Measurements from ENCODE around the gene SAMD11. TPM values are rescaled to one million over a fixed set of nuclear protein-coding genes. Genes with fewer than 3 reads are reported as not detected.
"Not testable (repeated sequence)": the region's sequence is repeated elsewhere in the genome, so short reads cannot be mapped to it uniquely, and the experiment has no call there.

SAMD11 gene
- polyA plus RNA-seq, 3 donors = 67.8 to 90.6 (median 89.8) TPM

DNA sequence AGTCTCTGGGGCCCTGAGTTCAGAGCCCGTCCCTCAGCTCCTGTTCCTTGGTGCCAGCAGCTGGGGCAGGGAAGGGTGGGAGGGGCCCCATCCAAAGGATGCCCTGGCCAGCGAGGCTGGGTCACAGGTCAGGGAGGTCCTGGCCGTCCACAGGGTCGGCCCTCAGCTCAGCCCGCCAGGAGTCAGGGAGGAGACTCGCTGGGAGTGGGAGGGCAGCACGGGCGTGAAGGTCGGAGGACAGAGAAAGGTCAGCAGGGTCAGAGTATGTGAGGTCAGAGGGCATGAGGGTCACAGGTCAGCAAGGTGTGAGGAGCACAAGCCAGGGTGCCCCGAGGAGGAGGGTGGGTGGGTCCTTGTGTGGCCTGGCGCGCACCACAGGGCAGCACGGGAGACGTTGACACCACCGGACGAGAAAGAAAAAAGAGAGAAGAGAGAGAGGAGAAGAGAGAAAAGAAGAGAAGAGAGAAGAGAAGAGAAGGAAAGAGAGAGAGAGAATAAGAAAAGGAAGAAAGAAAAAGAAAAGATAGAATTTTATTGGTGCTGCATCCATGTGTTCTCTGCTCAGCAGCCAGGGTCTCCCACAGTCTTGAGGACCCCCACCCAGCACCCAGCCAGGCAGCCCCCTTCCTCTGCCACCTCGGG is 51.1 kb downstream of the SAMD11 start:
- no peak for DNase-seq

GRCh38 chr1:975365-975764 is 51.6 kb downstream of the SAMD11 start:
- no peak for DNase-seq

DNA sequence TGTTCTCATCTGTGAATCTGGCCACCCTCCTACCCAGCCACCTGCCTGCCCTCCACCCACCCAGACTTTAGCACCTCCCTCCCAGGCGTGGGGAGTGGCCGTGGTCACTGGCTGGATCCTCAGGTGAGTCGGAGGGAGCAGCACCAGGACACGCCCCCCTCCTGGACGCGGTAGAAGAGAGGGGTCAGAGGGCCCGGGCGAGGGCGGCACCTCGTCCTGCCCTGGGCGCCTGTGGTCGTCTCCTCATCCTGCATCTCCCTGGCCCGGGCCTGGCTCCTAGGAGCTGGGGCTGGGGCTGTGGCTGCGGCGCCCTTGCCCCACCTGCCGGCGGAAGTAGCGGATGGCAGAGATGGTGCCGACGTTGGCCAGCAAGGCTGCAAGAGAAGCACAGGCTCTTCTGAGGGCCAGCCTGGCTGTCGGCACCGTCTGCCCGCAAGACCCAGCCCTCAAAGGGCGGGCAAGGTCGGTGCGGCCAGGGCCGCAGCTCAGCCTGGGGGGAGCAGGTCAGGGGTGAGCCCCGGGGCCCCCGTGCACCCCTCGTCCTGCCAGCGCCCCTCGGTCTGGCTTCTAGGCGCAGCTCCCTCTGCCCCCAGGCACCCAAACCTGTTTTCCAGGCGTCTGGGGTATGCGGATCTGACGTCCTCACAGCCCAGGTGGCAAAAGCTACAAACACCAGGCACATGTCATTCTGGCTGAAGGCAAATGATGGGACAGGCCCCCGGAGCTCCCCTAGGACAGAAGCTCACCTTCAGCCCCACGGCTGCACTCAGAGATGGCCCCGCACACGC is 52.4 kb downstream of the SAMD11 start:
- DNase-seq = peak; percentile 51

DNA sequence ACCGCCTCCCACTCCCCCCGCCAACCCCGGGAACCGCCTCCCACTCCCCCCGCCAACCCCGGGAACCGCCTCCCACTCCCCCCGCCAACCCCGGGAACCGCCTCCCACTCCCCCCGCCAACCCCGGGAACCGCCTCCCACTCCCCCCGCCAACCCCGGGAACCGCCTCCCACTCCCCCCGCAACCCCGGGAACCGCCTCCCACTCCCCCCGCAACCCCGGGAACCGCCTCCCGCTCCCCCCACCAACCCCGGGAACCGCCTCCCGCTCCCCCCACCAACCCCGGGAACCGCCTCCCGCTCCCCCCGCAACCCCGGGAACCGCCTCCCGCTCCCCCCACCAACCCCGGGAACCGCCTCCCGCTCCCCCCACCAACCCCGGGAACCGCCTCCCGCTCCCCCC is 53.1 kb downstream of the SAMD11 start:
- DNase-seq = not testable (repeated sequence)

- no peak for DNase-seq
These were observed 54.5 kb downstream of the SAMD11 start for GRCh38 chr1:978069-978834.

DNA sequence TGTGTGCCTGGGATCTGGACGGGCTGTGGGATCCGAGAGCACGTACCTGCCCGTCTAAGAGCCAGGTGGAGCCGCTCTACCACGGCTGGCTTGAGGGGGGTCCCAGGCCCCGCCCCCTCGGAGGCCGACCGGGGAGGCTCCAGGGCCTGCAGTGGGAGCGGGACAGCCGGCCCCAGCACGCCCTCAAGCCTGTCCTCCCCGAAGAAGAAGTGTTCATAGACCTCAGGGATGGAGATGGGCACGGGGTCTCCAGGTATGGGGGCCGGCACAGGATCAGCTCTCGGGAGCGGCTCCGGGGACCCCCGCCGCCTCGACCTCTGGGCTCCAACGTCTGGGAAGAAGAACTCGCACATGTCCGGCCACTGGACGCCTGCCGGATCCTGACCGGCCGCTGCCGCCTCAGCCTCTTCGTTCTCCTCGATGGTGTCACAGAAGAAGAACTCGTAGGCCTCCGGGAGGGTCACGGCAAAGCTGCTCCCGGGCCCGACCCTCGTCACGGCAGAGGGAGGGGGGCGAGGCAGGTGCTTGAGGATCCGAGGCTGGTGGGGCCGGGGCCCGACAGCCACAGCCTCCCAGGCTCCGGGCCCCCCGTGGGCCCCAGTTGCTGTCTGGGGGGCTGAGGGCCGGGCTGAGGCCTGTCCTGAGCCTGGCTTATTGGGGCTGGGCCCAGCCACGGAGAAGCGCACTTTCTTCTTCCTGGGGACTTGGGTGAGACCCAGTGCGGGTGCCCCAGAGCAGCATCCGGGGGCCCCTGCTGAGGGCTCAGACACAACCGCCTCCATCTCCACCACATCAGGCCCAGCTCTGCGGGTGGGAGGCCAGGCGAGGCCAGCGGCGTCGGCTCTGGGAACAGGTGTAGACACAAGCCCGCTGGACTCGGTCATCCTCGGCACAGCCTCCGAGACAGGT is 55.4 kb downstream of the SAMD11 start:
- no peak for DNase-seq

GRCh38 chr1:979744-980072 is 56.0 kb downstream of the SAMD11 start:
- DNase-seq = no peak

DNA sequence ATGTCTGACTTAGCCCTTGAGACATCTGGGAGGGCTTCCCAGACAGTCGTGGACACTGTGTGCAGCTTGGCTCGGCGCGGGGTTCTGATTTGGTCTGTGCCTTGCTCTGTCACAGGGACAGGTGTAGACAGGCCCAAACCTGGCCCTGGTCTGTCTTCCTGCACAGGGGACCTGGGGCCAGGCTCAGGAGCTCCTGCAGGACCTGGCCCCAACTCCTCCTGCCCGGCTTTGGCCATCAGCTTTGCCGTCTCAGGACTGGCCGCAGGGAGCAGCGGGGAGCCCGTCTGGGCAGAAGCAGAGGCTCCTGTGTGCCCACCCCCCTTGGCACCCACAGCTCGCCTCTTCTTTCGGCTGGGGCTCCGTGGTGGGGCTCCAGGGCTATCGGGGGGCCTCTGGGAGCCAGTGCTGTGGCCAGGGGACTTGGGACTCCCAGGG is 56.4 kb downstream of the SAMD11 start:
- no peak for DNase-seq

DNA sequence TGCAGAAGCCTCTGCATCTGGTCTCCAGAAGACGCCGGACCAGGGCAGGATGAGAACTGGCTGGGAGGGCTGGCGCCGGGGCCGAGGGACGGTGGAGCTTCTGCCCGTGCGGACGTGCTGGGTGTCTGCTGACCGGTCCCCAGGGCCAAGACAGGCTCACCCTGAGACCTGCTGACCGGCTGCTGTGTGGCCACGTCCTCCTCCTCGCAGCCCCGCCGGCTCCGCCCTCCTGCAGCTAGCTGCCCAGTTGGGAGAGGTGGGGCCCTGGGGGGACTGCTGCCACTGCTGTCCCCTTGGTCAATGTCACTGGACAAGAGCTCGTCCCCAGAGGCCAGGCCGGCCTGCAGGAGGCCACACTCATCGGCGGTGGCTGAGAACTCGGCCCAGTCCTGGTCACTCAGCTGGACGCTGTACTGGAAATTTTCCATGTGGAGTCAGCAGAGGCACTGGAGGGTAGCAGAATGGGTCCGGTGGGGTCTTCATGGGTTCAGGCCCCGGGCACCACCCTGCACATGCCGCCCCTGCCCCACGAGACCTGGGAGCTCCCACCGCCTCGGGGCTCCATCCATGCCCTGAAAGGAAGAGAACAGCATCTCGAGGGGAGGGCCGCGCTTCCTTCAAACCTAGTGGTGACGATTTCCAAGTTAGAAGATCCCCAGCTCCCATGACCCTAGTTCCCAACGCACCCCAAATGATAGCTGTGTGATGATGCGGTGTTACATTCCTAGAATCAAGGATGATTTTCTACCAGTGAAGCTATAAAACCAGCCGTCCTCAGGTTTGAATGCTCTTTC is 57.1 kb downstream of the SAMD11 start:
- no peak for DNase-seq

- no peak for DNase-seq
These were observed 57.8 kb downstream of the SAMD11 start for GRCh38 chr1:981491-981954.

- DNase-seq = no peak
These were observed 58.3 kb downstream of the SAMD11 start, which contains the start of gene PERM1 for GRCh38 chr1:981955-982558. Gene PERM1, minus strand, starts transcription at chr1:982093. Its CDS starts 1,064 bp downstream, at chr1:981029.

GRCh38 chr1:982765-983436 is 59.2 kb downstream of the SAMD11 start:
- DNase-seq = no peak

- DNase-seq = no peak
These were observed 60.2 kb downstream of the SAMD11 start for GRCh38 chr1:983798-984475.

DNA sequence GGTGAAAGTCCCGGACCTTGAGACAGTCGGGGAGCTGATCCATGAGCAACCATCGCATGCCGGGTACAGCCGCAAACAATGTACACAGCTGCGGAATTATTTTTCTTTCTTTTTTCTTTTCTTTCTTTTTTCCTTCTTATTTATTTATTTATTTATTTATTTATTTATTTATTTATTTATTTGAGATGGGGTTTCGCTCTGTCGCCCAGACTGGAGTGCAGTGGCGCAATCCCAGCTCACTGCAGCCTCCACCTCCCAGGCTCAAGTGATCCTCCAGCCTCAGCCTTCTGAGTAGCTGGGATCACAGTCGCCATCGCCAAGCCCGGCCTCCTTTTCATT is 60.7 kb downstream of the SAMD11 start:
- DNase-seq = no peak

DNA sequence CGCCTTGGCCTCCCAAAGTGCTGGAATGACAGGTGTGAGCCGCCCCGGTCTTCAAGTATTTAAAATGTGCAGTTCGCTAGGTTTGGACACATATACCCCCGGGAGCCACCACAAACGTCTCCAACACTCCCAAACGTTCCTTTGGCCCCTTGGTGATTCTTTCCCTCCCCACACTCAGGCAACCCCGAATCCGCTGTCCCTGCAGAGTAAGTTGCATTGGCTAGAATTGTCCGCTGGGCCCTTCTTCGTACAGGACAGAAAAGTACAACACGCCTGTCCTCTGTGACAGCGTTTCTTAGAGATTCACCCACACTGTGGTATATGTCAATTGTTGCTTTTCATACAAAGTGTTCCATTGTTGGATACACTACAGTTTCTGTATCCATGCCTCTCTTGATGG is 61.4 kb downstream of the SAMD11 start:
- no peak for DNase-seq

DNA sequence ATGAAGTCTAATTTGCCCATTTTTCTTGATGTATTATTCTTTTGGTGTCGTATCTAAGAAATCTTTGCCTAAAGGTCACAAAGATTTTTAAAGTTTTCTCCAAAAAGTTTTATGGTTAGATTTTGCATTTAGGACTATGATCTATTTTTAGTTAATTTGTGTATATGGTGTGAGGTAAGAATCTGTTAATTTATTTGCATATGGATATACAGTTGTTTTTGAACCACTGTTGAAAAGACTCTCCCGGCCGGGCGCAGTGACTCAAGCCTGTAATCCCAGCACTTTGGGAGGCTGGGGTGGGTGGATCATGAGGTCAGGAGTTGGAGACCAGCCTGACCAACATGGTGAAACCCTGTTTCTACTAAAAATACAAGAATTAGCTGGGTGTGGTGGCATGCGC is 64.3 kb downstream of the SAMD11 start:
- DNase-seq = not testable (repeated sequence)

DNA sequence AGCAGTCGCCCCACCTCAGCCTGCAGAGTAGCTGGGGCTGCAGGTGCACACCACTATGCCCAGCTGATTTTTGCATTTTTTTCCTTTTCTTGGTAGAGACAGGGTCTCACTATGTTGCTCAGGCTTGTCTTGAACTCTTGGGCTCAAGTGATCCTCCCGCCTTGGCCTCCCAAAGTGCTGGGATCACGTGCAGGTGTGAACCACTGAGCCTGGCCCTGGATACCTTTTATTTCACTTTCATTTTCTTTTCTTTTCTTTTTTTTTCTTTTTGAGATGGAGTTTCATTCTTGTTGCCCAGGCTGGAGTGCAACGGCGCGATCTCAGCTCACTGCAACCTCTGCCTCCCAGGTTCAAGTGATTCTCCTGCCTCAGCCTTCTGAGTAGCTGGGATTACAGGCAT is 67.6 kb downstream of the SAMD11 start:
- not testable (repeated sequence) for DNase-seq

DNA sequence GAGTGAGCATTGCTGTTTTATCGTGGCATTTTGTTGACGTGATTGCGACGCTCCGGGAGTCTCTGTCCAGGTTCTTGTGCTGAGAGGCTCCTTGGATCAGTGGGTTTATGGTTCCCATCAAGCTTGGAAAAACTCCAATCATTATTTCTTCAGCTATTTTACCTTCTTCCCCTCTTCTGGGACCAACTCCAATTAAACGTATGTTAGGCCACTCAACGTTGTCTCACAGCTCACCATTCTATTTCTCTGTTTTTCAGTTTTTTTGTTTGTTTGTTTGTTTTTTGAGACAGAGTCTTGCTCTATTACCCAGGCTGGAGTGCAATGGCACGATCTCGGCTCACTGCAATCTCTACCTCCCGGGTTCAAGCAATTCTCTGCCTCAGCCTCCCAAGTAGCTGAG is 68.2 kb downstream of the SAMD11 start:
- DNase-seq = no peak

DNA sequence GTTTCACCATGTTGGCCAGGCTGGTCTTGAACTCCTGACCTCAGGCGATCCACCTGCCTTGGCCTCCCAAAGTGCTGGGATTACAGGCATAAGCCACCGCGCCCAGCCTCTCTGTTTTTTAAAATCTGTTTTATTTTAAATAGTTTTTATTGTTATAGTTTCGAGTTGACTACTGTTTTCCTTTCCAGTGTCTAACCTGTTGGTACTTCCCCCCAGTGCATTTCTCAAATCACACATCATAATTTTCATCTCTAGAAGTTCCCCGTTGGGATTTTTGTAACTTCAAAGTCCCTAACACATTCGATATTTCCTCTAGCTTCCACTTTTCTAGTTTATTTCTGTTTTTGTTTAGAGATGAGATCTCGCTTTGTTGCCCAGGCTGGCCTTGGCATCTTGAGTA is 68.6 kb downstream of the SAMD11 start:
- no peak for DNase-seq
